Thyroid gland (tissue), 4 donors: ENCODE results near the gene SUMF1.

Experiments
- POLR2A ChIP-seq, 2 donors: fragments of 450-650 bp; IDR thresholded peaks; one replicate each; pipeline ENCODE4 v1.6.1; 2017; ENCODE audit warnings: antibody characterized with exemption in 2 of 2, mild to moderate bottlenecking in 2 of 2, moderate library complexity in 1 of 2
- TF ChIP-seq, protein P1 (sequence below), 6 experiments: fragments of 200-600 bp in 3 of 6; fragments of 450-650 bp in 3 of 6; sonication (generic) in 3 of 6; IDR thresholded peaks; one replicate each; pipeline ENCODE4 v1.5.1; 2016 to 2019; ENCODE audit warnings: antibody characterized with exemption in 6 of 6, mild to moderate bottlenecking in 2 of 6, inconsistent platforms in 1 of 6, moderate library complexity in 1 of 6

DNA sequence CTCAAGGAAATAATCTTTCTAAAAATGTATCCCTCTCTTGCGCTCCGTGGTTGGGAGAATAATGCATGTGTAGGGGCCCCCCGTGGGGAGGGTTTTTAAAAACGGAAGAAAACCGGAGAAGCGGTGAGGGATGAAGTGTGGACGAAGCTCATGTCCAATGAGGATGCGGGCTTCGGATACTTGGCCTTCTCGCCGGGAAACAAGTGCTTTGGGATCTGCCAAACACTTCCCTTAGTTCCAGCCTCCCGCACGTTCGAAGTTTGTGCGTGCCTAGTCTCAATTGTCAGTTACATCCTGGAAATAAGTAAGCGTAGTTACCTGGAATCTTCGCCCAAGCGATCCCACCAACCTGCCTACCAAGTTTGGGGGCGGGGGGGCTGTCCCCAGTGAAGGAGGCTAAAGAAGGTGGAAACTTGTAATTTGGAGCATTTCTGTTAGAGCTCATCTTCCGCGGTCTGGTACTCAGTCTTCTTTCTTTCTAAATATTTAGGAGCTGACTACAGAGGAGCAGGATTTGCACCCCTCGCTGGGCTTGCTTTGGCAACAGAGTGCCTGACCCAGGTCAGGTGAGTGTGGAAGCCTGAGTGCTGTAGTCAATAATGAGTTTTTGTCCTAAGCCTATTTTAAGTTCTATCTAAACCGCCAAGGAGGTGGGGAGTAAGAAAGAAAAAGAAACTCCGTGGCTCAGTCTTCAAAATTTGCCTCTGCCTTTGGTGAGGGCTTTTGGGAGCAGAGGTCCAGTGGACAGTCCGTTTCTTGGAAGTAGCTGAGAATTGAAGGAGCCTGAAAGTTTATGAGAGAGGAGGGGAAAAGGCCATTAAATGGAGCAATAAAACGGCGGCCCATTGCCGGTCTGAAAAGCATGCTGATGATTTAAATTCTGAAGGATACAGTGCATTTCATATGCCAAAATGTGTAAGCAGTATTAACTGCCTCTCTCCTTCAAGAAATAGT is 27.1 kb upstream of the SUMF1 start:
- TF ChIP-seq, protein P1, sequence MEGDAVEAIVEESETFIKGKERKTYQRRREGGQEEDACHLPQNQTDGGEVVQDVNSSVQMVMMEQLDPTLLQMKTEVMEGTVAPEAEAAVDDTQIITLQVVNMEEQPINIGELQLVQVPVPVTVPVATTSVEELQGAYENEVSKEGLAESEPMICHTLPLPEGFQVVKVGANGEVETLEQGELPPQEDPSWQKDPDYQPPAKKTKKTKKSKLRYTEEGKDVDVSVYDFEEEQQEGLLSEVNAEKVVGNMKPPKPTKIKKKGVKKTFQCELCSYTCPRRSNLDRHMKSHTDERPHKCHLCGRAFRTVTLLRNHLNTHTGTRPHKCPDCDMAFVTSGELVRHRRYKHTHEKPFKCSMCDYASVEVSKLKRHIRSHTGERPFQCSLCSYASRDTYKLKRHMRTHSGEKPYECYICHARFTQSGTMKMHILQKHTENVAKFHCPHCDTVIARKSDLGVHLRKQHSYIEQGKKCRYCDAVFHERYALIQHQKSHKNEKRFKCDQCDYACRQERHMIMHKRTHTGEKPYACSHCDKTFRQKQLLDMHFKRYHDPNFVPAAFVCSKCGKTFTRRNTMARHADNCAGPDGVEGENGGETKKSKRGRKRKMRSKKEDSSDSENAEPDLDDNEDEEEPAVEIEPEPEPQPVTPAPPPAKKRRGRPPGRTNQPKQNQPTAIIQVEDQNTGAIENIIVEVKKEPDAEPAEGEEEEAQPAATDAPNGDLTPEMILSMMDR (IDR thresholded peaks at IDR 0.05): no peak
- no peak for TF ChIP-seq POLR2A (IDR thresholded peaks at IDR 0.05)
